ENCODE measurements around the gene TREX2.
"Not testable (repeated sequence)": the region's sequence is repeated elsewhere in the genome, so short reads cannot be mapped to it uniquely, and the experiment has no call there.

GRCh38 chrX:153404333-153404732 lies 41.5 kb downstream of the TREX2 start:
- not testable (repeated sequence) for TF ChIP-seq POLR2A (IDR thresholded peaks at IDR 0.05)
- TF ChIP-seq, protein P1, sequence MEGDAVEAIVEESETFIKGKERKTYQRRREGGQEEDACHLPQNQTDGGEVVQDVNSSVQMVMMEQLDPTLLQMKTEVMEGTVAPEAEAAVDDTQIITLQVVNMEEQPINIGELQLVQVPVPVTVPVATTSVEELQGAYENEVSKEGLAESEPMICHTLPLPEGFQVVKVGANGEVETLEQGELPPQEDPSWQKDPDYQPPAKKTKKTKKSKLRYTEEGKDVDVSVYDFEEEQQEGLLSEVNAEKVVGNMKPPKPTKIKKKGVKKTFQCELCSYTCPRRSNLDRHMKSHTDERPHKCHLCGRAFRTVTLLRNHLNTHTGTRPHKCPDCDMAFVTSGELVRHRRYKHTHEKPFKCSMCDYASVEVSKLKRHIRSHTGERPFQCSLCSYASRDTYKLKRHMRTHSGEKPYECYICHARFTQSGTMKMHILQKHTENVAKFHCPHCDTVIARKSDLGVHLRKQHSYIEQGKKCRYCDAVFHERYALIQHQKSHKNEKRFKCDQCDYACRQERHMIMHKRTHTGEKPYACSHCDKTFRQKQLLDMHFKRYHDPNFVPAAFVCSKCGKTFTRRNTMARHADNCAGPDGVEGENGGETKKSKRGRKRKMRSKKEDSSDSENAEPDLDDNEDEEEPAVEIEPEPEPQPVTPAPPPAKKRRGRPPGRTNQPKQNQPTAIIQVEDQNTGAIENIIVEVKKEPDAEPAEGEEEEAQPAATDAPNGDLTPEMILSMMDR (IDR thresholded peaks at IDR 0.05): not testable (repeated sequence)

Measured in Peyer's patch (tissue), 4 donors.